GM04503 (cell line): ENCODE data around the gene OXNAD1.
"Not testable (repeated sequence)": the region's sequence is repeated elsewhere in the genome, so short reads cannot be mapped to it uniquely, and the experiment has no call there.

Experiments
- DNase-seq: peaks from one replicate; pipeline ENCODE4 v3.0.0-alpha.2; 2012; ENCODE audit warnings: low read depth

The OXNAD1 gene

GRCh38 chr3:16304061-16305010 is 39.3 kb downstream of the OXNAD1 start:
- no peak for DNase-seq

- DNase-seq = no peak
Measured at GRCh38 chr3:16305111-16305541, 40.1 kb downstream of the OXNAD1 start.

- no peak for DNase-seq
Measured at GRCh38 chr3:16307832-16308531, 43.0 kb downstream of the OXNAD1 start.

- no peak for DNase-seq
Measured at GRCh38 chr3:16308727-16309126, 43.7 kb downstream of the OXNAD1 start.

GRCh38 chr3:16309558-16309957 is 44.5 kb downstream of the OXNAD1 start:
- no peak for DNase-seq

- DNase-seq = not testable (repeated sequence)
Measured at GRCh38 chr3:16310486-16310885, 45.5 kb downstream of the OXNAD1 start.

- DNase-seq = no peak
Measured at GRCh38 chr3:16311960-16312451, 47.0 kb downstream of the OXNAD1 start.

- no peak for DNase-seq
Measured at GRCh38 chr3:16313886-16314645, 49.1 kb downstream of the OXNAD1 start.

GRCh38 chr3:16315623-16316022 is 50.6 kb downstream of the OXNAD1 start:
- DNase-seq = no peak

- no peak for DNase-seq
Measured at GRCh38 chr3:16316396-16316795, 51.4 kb downstream of the OXNAD1 start.

- DNase-seq = no peak
Measured at GRCh38 chr3:16316847-16317560, 52.0 kb downstream of the OXNAD1 start.

GRCh38 chr3:16317561-16317945 is 52.5 kb downstream of the OXNAD1 start:
- DNase-seq = no peak

GRCh38 chr3:16318176-16318575 is 53.2 kb downstream of the OXNAD1 start:
- DNase-seq = peak; percentile 44

- DNase-seq = no peak
Measured at GRCh38 chr3:16319307-16319706, 54.3 kb downstream of the OXNAD1 start.

GRCh38 chr3:16319723-16320122 is 54.7 kb downstream of the OXNAD1 start:
- no peak for DNase-seq

GRCh38 chr3:16320711-16321110 is 55.7 kb downstream of the OXNAD1 start:
- DNase-seq = no peak

GRCh38 chr3:16322189-16322588 is 57.2 kb downstream of the OXNAD1 start:
- no peak for DNase-seq

GRCh38 chr3:16323737-16324136 is 58.7 kb downstream of the OXNAD1 start:
- DNase-seq = no peak

- DNase-seq = no peak
Measured at GRCh38 chr3:16325850-16326249, 60.8 kb downstream of the OXNAD1 start.

GRCh38 chr3:16326724-16327349 is 61.8 kb downstream of the OXNAD1 start:
- no peak for DNase-seq

GRCh38 chr3:16328124-16328523 is 63.1 kb downstream of the OXNAD1 start:
- DNase-seq = no peak
